GM18951 (cell line): Measurements from ENCODE around the gene TRMO.

Source experiments
- POLR2A ChIP-seq: IDR thresholded peaks from 4 replicates; pipeline ENCODE4 v1.6.1; 2011; ENCODE audit warnings: mild to moderate bottlenecking; ENCODE audit not compliant: insufficient read length, insufficient read depth; ENCODE audit errors: extremely low read depth
- in situ Hi-C: fragments of 300-500 bp; cut with MboI; formaldehyde crosslinking; loops from one replicate; pipeline ENCODE4 v1.12.0; 2022; ENCODE audit warnings: low sequenced_read_pairs, mixed read lengths, inconsistent platforms; ENCODE audit not compliant: unreplicated experiment

The TRMO gene

GRCh38 chr9:97944612-97945011 is 22.3 kb upstream of the TRMO start:
- TF ChIP-seq POLR2A = no peak
- in situ Hi-C loops = no loop called here

- TF ChIP-seq POLR2A = no peak
- in situ Hi-C loops = no loop called here
These were observed 21.1 kb upstream of the TRMO start for GRCh38 chr9:97943308-97943855.

- in situ Hi-C loops = no loop called here
- TF ChIP-seq POLR2A = no peak
These were observed 19.0 kb upstream of the TRMO start for GRCh38 chr9:97941323-97941722.

GRCh38 chr9:97940741-97941140 is 18.4 kb upstream of the TRMO start:
- no peak for TF ChIP-seq POLR2A
- in situ Hi-C loops = no loop called here

GRCh38 chr9:97940233-97940632 is 17.9 kb upstream of the TRMO start:
- TF ChIP-seq POLR2A = no peak
- in situ Hi-C loops = no loop called here

GRCh38 chr9:97938081-97938644 is 15.9 kb upstream of the TRMO start, which contains the start of gene HEMGN:
TSS of gene HEMGN (minus strand) at chr9:97938172. CDS start at chr9:97938136, 36 bp downstream.
- TF ChIP-seq POLR2A = no peak
- in situ Hi-C loops = no loop called here

GRCh38 chr9:97936998-97937397 is 14.7 kb upstream of the TRMO start:
- TF ChIP-seq POLR2A = no peak
- in situ Hi-C loops = no loop called here

- no peak for TF ChIP-seq POLR2A
- in situ Hi-C loops = no loop called here
These were observed 13.0 kb upstream of the TRMO start for GRCh38 chr9:97935276-97935675.

- in situ Hi-C loops = no loop called here
- TF ChIP-seq POLR2A = no peak
These were observed 12.2 kb upstream of the TRMO start for GRCh38 chr9:97934321-97935115.

- in situ Hi-C loops = no loop called here
- TF ChIP-seq POLR2A = no peak
These were observed 11.1 kb upstream of the TRMO start for GRCh38 chr9:97933297-97933998.

GRCh38 chr9:97930972-97931371 is 8.7 kb upstream of the TRMO start:
- in situ Hi-C loops = no loop called here
- TF ChIP-seq POLR2A = no peak

- in situ Hi-C loops = no loop called here
These were observed 6.8 kb upstream of the TRMO start for GRCh38 chr9:97928986-97929604.

More at GRCh38 chr9:97928986-97929604, 6.8 kb upstream of the TRMO start:
- TF ChIP-seq POLR2A = no peak
